Measurements from ENCODE around the gene CARD8. TPM values are rescaled to one million over a fixed set of nuclear protein-coding genes. Genes with fewer than 3 reads are reported as not detected.

CARD8 gene
- total and polyA plus RNA-seq, 2 experiments from 2014 or later = 16.6 to 17.1 TPM

DNA sequence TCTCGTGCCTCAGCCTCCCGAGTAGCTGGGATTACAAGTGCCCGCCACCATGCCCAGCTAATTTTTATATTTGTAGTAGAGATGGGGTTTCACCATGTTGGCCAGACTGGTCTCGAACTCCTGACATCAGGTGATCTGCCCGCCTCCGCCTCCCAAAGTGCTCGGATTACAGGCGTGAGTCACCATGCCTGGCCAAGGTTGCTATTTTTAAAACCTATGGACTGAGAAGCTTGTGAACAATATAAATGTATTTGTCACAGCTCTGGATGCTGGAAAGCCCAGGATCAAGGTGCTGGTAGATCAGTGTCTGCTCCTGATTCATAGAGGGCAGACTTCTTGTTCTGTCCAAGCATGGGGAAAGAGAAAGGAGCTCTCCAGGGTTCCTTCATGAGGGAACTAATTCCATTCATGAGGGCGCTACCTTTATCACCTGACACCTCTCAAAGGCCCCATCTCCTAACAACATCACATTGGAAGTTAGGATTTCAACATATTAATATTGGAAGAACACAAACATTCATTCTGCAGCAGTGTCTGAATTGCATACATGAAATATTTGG lies 16.1 kb downstream of the CARD8 start (continued):
- TF ChIP-seq REST (IDR thresholded peaks at IDR 0.05; ENCODE audit: unreplicated experiment) = no peak
- TF ChIP-seq JUNB (IDR thresholded peaks at IDR 0.05; ENCODE audit: unreplicated experiment) = no peak
- TF ChIP-seq EZH2phosphoT487 (IDR thresholded peaks at IDR 0.05; ENCODE audit: unreplicated experiment) = no peak

- peaks cover under 1% of the 10 kb centered on the region for H3K4me1 Mint-ChIP-seq
- no peaks in the 10 kb centered on the region for H3K27me3 ChIP-seq (ENCODE audit: insufficient read depth)
- no peak overlapping the region for H3K27ac Mint-ChIP-seq
- no peak overlapping the region for H3K27ac ChIP-seq (ENCODE audit: low read depth)
- no peaks in the 10 kb centered on the region for H3K27me3 Mint-ChIP-seq (ENCODE audit: insufficient read depth, low read depth, poor library complexity)
- H3F3A ChIP-seq (replicated peaks; ENCODE audit: low read depth) = no peaks in the 10 kb centered on the region
- no peak overlapping the region for H3K4me3 ChIP-seq
- no peaks in the 10 kb centered on the region for H3K79me2 ChIP-seq (replicated peaks; ENCODE audit: insufficient read depth)
- no peak overlapping the region for H3K4me3 Mint-ChIP-seq
- no peaks in the 10 kb centered on the region; the same call in 1 of the 2 replicates for H4K20me1 ChIP-seq (replicated peaks; ENCODE audit: insufficient read depth)
- no peak overlapping the region for H3K4me2 ChIP-seq
- no peak for TF ChIP-seq ZNF114 (CRISPR knock-in tag; IDR thresholded peaks at IDR 0.05)
- no peak for TF ChIP-seq JUNB (IDR thresholded peaks at IDR 0.05; ENCODE audit: unreplicated experiment)
- no peak for TF ChIP-seq NANOG (IDR thresholded peaks at IDR 0.05; ENCODE audit: borderline replicate concordance)
- TF ChIP-seq, protein P1, sequence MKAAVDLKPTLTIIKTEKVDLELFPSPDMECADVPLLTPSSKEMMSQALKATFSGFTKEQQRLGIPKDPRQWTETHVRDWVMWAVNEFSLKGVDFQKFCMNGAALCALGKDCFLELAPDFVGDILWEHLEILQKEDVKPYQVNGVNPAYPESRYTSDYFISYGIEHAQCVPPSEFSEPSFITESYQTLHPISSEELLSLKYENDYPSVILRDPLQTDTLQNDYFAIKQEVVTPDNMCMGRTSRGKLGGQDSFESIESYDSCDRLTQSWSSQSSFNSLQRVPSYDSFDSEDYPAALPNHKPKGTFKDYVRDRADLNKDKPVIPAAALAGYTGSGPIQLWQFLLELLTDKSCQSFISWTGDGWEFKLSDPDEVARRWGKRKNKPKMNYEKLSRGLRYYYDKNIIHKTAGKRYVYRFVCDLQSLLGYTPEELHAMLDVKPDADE (IDR thresholded peaks at IDR 0.05) = no peak
- TF ChIP-seq POLR2AphosphoS5 (IDR thresholded peaks at IDR 0.05; ENCODE audit: low read depth) = no peak
- TF ChIP-seq, protein P2, sequence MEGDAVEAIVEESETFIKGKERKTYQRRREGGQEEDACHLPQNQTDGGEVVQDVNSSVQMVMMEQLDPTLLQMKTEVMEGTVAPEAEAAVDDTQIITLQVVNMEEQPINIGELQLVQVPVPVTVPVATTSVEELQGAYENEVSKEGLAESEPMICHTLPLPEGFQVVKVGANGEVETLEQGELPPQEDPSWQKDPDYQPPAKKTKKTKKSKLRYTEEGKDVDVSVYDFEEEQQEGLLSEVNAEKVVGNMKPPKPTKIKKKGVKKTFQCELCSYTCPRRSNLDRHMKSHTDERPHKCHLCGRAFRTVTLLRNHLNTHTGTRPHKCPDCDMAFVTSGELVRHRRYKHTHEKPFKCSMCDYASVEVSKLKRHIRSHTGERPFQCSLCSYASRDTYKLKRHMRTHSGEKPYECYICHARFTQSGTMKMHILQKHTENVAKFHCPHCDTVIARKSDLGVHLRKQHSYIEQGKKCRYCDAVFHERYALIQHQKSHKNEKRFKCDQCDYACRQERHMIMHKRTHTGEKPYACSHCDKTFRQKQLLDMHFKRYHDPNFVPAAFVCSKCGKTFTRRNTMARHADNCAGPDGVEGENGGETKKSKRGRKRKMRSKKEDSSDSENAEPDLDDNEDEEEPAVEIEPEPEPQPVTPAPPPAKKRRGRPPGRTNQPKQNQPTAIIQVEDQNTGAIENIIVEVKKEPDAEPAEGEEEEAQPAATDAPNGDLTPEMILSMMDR (conservative IDR thresholded peaks at IDR 0.05; ENCODE audit: low read depth in 2 of 2) = no peak
- no peak for TF ChIP-seq ZNF331 (CRISPR knock-in tag; IDR thresholded peaks at IDR 0.05; ENCODE audit: low read depth)
- TF ChIP-seq CREB1 (CRISPR knock-in tag; IDR thresholded peaks at IDR 0.05; ENCODE audit: low read depth) = no peak
- TF ChIP-seq EZH2phosphoT487 (IDR thresholded peaks at IDR 0.05; ENCODE audit: unreplicated experiment) = no peak
- TF ChIP-seq, protein P3, sequence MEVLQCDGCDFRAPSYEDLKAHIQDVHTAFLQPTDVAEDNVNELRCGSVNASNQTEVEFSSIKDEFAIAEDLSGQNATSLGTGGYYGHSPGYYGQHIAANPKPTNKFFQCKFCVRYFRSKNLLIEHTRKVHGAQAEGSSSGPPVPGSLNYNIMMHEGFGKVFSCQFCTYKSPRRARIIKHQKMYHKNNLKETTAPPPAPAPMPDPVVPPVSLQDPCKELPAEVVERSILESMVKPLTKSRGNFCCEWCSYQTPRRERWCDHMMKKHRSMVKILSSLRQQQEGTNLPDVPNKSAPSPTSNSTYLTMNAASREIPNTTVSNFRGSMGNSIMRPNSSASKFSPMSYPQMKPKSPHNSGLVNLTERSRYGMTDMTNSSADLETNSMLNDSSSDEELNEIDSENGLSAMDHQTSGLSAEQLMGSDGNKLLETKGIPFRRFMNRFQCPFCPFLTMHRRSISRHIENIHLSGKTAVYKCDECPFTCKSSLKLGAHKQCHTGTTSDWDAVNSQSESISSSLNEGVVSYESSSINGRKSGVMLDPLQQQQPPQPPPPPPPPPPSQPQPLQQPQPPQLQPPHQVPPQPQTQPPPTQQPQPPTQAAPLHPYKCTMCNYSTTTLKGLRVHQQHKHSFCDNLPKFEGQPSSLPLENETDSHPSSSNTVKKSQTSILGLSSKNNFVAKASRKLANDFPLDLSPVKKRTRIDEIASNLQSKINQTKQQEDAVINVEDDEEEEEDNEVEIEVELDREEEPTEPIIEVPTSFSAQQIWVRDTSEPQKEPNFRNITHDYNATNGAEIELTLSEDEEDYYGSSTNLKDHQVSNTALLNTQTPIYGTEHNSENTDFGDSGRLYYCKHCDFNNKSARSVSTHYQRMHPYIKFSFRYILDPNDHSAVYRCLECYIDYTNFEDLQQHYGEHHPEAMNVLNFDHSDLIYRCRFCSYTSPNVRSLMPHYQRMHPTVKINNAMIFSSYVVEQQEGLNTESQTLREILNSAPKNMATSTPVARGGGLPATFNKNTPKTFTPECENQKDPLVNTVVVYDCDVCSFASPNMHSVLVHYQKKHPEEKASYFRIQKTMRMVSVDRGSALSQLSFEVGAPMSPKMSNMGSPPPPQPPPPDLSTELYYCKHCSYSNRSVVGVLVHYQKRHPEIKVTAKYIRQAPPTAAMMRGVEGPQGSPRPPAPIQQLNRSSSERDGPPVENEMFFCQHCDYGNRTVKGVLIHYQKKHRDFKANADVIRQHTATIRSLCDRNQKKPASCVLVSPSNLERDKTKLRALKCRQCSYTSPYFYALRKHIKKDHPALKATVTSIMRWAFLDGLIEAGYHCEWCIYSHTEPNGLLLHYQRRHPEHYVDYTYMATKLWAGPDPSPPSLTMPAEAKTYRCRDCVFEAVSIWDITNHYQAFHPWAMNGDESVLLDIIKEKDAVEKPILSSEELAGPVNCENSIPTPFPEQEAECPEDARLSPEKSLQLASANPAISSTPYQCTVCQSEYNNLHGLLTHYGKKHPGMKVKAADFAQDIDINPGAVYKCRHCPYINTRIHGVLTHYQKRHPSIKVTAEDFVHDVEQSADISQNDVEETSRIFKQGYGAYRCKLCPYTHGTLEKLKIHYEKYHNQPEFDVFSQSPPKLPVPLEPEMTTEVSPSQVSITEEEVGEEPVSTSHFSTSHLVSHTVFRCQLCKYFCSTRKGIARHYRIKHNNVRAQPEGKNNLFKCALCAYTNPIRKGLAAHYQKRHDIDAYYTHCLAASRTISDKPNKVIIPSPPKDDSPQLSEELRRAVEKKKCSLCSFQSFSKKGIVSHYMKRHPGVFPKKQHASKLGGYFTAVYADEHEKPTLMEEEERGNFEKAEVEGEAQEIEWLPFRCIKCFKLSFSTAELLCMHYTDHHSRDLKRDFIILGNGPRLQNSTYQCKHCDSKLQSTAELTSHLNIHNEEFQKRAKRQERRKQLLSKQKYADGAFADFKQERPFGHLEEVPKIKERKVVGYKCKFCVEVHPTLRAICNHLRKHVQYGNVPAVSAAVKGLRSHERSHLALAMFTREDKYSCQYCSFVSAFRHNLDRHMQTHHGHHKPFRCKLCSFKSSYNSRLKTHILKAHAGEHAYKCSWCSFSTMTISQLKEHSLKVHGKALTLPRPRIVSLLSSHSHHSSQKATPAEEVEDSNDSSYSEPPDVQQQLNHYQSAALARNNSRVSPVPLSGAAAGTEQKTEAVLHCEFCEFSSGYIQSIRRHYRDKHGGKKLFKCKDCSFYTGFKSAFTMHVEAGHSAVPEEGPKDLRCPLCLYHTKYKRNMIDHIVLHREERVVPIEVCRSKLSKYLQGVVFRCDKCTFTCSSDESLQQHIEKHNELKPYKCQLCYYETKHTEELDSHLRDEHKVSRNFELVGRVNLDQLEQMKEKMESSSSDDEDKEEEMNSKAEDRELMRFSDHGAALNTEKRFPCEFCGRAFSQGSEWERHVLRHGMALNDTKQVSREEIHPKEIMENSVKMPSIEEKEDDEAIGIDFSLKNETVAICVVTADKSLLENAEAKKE (CRISPR knock-in tag; IDR thresholded peaks at IDR 0.05) = no peak
- no peak for TF ChIP-seq STAT1 (IDR thresholded peaks at IDR 0.05; ENCODE audit: unreplicated experiment)
- no peaks in the 10 kb centered on the region for H3K9me3 Mint-ChIP-seq
- H3K36me3 ChIP-seq (ENCODE audit: insufficient read depth) = no peaks in the 10 kb centered on the region
- no peak for DNase-seq (ENCODE audit: low spot score)
- ATAC-seq = no peak
- no peak overlapping the region for H2AFZ ChIP-seq
- H3K9me2 ChIP-seq (ENCODE audit: insufficient read depth) = no peaks in the 10 kb centered on the region
- H3K36me3 Mint-ChIP-seq (ENCODE audit: low read depth) = peaks cover 9% of the 10 kb centered on the region
- no peaks in the 10 kb centered on the region for H3K4me1 ChIP-seq (ENCODE audit: insufficient read depth)
Observed at GRCh38 chr19:48239120-48239519, 16.6 kb downstream of the CARD8 start.

Measured in GM23338 (cell line).